Stomach (tissue), 9 donors: ENCODE data around the gene C1QTNF12. TPM values are rescaled to one million over a fixed set of nuclear protein-coding genes. Genes with fewer than 3 reads are reported as not detected.
A peak's percentile ranks its signal among the peaks of the same experiment; 100 is the strongest.

Experiments used
- DNase-seq, 2 donors: peaks; one replicate each; pipeline versions ENCODE4 v3.0.0 to v3.0.0-alpha.2; 2013 to 2019
- H3K27ac ChIP-seq, 5 donors: fragments of 200-600 bp in 4 of 5; sonication (generic) in 4 of 5; one replicate each; pipeline ENCODE4 v1.5.1; 2013 to 2019; ENCODE audit warnings: mild to moderate bottlenecking in 1 of 5, moderate library complexity in 1 of 5
- H3K27me3 ChIP-seq, 3 donors: fragments of 200-600 bp; sonication (generic); one replicate each; pipeline ENCODE4 v1.5.1; 2017 to 2019; ENCODE audit warnings: mixed run types in 1 of 3
- H3K36me3 ChIP-seq, 4 donors: fragments of 200-600 bp; sonication (generic); 1 replicate in 3 of 4; 2 replicates in 1 of 4; pipeline ENCODE4 v1.5.1; 2016 to 2019
- H3K4me1 ChIP-seq, 4 donors: fragments of 200-600 bp; sonication (generic); one replicate each; pipeline ENCODE4 v1.5.1; 2016 to 2019
- H3K4me3 ChIP-seq, 4 donors: fragments of 200-600 bp; sonication (generic) in 3 of 4; one replicate each; pipeline ENCODE4 v1.5.1; 2016 to 2019; ENCODE audit warnings: mild to moderate bottlenecking in 1 of 4
- H3K9me3 ChIP-seq, 4 donors: fragments of 200-600 bp; sonication (generic); one replicate each; pipeline ENCODE4 v1.5.1; 2016 to 2019
- CTCF ChIP-seq, 7 experiments: fragments of 450-650 bp in 4 of 7; fragments of 200-600 bp in 3 of 7; sonication (generic) in 3 of 7; IDR thresholded peaks; one replicate each; pipeline ENCODE4 v1.5.1; 2016 to 2019; ENCODE audit warnings: antibody characterized with exemption in 7 of 7, control low read depth in 2 of 7, mild to moderate bottlenecking in 1 of 7
- EP300 ChIP-seq: sonication (generic); formaldehyde crosslinking; IDR thresholded peaks from one replicate; pipeline ENCODE4 v1.6.1; 2017; ENCODE audit warnings: antibody characterized with exemption
- POLR2A ChIP-seq, 4 donors: fragments of 450-650 bp; IDR thresholded peaks; one replicate each; pipeline ENCODE4 v1.6.1; 2016; ENCODE audit warnings: antibody characterized with exemption in 4 of 4, control low read depth in 2 of 4, mild to moderate bottlenecking in 1 of 4, moderate library complexity in 1 of 4
- POLR2AphosphoS5 ChIP-seq, 3 donors: sonication (generic); formaldehyde crosslinking; IDR thresholded peaks; one replicate each; pipeline ENCODE4 v1.6.1; 2016; ENCODE audit warnings: antibody characterized with exemption in 3 of 3
- WGBS, 5 donors: extraction: QIAGEN DNeasy Blood & Tissue Kit in 3 of 5; methylation state at CpG; one replicate each; pipeline versions ENCODE4 v1.1.5 to v1.1.7; 2013 to 2018; 5-methylcytosine and 5-hydroxymethylcytosine counted together
- intact Hi-C: fragments of 100-400 bp; cut with DNase I; formaldehyde crosslinking; loops from one replicate; pipeline ENCODE4 v1.15.1; 2023; ENCODE audit warnings: low total_unique reads
- polyA plus RNA-seq, 3 donors: library from polyadenylated mRNA; stranded (reverse); fragments of 200-250 nt; gene quantifications; one replicate each; pipeline ENCODE4 v1.2.3, GENCODE V29; 2013
- total RNA-seq, 5 donors: library from RNA; depleted of rRNA; stranded (reverse); fragments of >200 nt; gene quantifications; one replicate each; pipeline versions ENCODE4 v1.1.0 to v1.2.3, GENCODE V29; 2014 to 2016
- donor health status: healthy with polysubstance abuse.
- donor health status: Bipolar disorder and iron deficiency.
- donor health status: healthy.

The C1QTNF12 gene
- total and polyA plus RNA-seq, 8 donors: 1.5 to 21.3 (median 2.9) TPM; not detected in 2

DNA sequence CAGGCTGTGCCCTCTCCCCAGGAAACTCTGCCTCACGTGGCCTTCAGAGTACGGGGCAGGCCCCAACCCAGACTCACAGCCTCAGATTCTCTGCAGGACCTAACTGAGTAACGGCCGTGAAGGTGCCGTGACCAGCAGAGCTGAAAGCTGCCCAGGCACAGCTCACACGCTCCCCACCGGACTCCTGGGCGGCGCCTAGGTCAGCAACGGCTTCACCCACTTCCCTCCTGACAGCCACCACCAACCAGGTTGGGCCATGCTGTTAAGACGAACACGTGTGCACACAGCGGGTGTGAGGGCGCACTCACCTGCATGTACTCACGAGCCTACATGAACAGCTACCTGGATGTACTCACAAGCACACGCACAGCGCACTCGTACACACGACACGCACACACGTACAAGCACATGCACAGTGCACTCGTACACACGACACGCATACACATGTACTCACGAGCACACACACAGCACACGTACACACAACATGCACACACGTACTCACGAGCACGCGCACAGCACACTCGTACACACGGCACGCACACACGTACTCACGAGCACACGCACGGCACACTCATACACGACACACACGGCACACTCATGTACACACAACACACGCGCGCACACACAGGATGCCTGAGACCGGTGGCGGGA, 23.8 kb downstream of the C1QTNF12 start:
- H3K4me3 ChIP-seq: no peak overlapping the region
- intact Hi-C loops: loop anchor here (10.0 kb wide), 1 partner anchor 48 kb away; the partner anchor contains the start of gene TTLL10
- no peak for DNase-seq
- no peaks in the 10 kb centered on the region for H3K9me3 ChIP-seq
- peak overlapping the region in 1 of 5 donors; percentile 18 for H3K27ac ChIP-seq
- peaks cover 0 to 45% (median 25%) of the 10 kb centered on the region in 4 donors for H3K4me1 ChIP-seq
- TF ChIP-seq POLR2AphosphoS5 (IDR thresholded peaks at IDR 0.05): no peak
- TF ChIP-seq EP300: no peak
- TF ChIP-seq CTCF (IDR thresholded peaks at IDR 0.05): no peak
- TF ChIP-seq POLR2A (IDR thresholded peaks at IDR 0.05): no peak
- WGBS, 5 donors: 90 to 94% (median 92%) methylated on average over 39 to 44 of the region's 44 CpGs
- H3K27me3 ChIP-seq: no peaks in the 10 kb centered on the region
- H3K36me3 ChIP-seq: peaks cover 54 to 100% (median 100%) of the 10 kb centered on the region in 4 donors

DNA sequence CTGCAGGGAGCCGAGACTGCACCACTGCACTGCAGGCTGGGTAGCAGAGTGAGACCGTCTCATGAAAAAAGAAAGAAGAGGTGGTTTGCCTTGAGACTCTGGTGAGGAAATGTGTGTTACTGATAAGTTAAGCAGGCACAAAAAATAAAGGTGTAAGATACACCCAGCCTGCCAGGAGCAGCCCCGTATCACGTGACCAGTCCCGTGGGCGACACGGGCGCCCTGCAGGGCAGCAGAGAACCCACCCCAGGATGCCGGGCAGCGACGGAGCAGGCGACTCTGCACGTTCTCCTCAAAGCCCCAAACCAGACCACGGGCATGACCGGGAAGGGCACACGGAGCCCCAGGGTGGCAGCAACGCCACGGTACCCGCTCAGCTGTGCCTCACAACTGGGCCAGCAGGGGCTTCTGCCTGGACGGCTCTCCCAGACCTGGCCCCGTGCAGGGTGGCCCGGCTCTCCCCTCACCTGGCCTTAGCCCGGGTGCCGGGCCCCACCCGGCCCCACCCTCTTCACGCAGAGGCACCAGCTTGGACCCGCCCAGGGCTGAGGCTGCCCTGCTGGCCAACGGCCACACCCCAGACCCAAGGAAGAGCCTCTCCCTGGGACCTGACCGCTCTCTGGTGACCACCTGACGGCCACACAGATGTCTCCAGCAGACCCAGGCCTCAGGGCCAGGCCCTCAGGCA, 24.5 kb downstream of the C1QTNF12 start:
- Histone ChIP-seq H3K27me3 (no peaks in the 10 kb centered on the region), H3K9me3 (no peaks in the 10 kb centered on the region), H3K36me3 (peaks cover 52 to 100% (median 100%) of the 10 kb centered on the region in 4 donors), H3K4me1 (peaks cover 0 to 39% (median 24%) of the 10 kb centered on the region in 4 donors), H3K4me3 (no peak overlapping the region), H3K27ac (peak overlapping the region in 1 of 5 donors; percentile 18)
- peak in 1 of 2 donors; percentile 66 for DNase-seq
- WGBS, 5 donors: 37 to 74% (median 57%) methylated on average over 27 to 30 of the region's 30 CpGs
- intact Hi-C loops: loop anchor here (10.0 kb wide), 1 partner anchor 47 kb away; the partner anchor contains the start of gene TTLL10
- no peak for TF ChIP-seq POLR2AphosphoS5 (IDR thresholded peaks at IDR 0.05)
- no peak for TF ChIP-seq EP300
- TF ChIP-seq CTCF (IDR thresholded peaks at IDR 0.05): no peak
- no peak for TF ChIP-seq POLR2A (IDR thresholded peaks at IDR 0.05)

GRCh38 chr1:1220197-1220596, 26.3 kb downstream of the C1QTNF12 start:
- intact Hi-C loops: loop anchor here (10.0 kb wide), 1 partner anchor 45 kb away; the partner anchor contains the start of gene TTLL10
- Histone ChIP-seq H3K9me3 (no peaks in the 10 kb centered on the region), H3K27me3 (no peaks in the 10 kb centered on the region), H3K27ac (no peak overlapping the region), H3K4me3 (no peak overlapping the region), H3K36me3 (peaks cover 49 to 100% (median 99%) of the 10 kb centered on the region in 4 donors), H3K4me1 (peaks cover 0 to 27% (median 17%) of the 10 kb centered on the region in 4 donors)
- WGBS, 5 donors: 84 to 95% (median 93%) methylated on average over 20 to 24 of the region's 24 CpGs
- no peak for DNase-seq
- no peak for TF ChIP-seq CTCF (IDR thresholded peaks at IDR 0.05)
- no peak for TF ChIP-seq POLR2A (IDR thresholded peaks at IDR 0.05)
- no peak for TF ChIP-seq POLR2AphosphoS5 (IDR thresholded peaks at IDR 0.05)
- no peak for TF ChIP-seq EP300

- no peak overlapping the region for H3K27ac ChIP-seq
- H3K9me3 ChIP-seq: no peaks in the 10 kb centered on the region
- H3K4me3 ChIP-seq: no peak overlapping the region
- peaks cover 49 to 92% (median 90%) of the 10 kb centered on the region in 4 donors for H3K36me3 ChIP-seq
- TF ChIP-seq CTCF (IDR thresholded peaks at IDR 0.05) (no peak), EP300 (no peak)
- no peak for DNase-seq
- 90 to 96% (median 94%) methylated on average over 7 to 20 of the region's 20 CpGs for WGBS, 5 donors
- H3K4me1 ChIP-seq: peaks cover 0 to 25% (median 17%) of the 10 kb centered on the region in 4 donors
- no peaks in the 10 kb centered on the region for H3K27me3 ChIP-seq
- intact Hi-C loops: no loop called here
Observed at GRCh38 chr1:1219341-1219740, 27.2 kb downstream of the C1QTNF12 start.
